ENCODE results near the gene UCKL1.

- TF ChIP-seq CTCF (IDR thresholded peaks at IDR 0.05) (no peak), POLR2AphosphoS5 (IDR thresholded peaks at IDR 0.05; ENCODE audit: low read depth, low read length) (no peak), REST (IDR thresholded peaks at IDR 0.05; ENCODE audit: insufficient read depth in 1 of 2, low read depth in 2 of 2, low read length in 1 of 2) (no peak), SIN3A (IDR thresholded peaks at IDR 0.05; ENCODE audit: borderline replicate concordance, insufficient read depth, low read depth, low read length) (no peak), TCF7L2 (IDR thresholded peaks at IDR 0.05; ENCODE audit: low read depth, low read length) (no peak)
Observed at GRCh38 chr20:63934271-63935068, 21.7 kb downstream of the UCKL1 start.
